Measurements from ENCODE around the gene RNPEP. TPM values are rescaled to one million over a fixed set of nuclear protein-coding genes. Genes with fewer than 3 reads are reported as not detected.
A peak's percentile ranks its signal among the peaks of the same experiment; 100 is the strongest.

Gene RNPEP
- polyA plus RNA-seq, 1 experiment, result 89.0 TPM

DNA sequence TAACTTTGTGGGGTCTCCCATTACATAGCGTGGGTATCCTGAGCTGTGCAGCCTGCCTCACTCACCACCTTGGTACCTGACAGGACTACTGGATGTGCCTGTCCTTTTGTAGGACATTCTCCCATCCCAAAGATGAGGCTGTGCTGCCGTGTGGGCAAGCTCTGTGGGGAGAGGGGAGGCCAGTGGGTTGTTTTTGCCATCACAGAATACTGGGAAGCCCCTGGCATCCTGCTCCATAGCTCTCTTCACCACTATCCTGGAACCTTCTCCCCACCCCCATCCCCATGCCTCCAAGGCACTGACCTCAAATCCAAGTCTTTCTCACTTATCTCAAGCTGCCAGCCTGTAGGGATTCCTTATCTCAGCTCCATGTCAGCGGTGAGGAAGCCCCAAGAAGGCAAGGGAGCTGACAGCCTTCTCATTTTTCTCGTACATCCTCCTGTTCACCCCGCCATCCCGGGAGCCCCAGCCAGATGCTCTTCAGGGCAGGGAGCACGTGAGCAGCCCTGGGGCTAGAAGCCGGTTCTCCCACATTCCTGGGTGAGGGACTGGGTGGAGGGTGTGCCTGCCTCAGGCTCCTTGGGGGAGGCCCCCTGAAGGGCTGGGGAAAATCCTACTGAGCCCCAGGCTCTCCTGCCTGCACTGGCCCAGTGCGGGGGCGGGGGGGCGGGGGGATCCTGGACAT lies 25.5 kb downstream of the RNPEP start:
- no peaks in the 10 kb centered on the region; the same call in 1 of the 2 replicates for H3K9me3 ChIP-seq (ENCODE audit: control insufficient read depth, insufficient read depth, low read length)
- TF ChIP-seq, protein P1, sequence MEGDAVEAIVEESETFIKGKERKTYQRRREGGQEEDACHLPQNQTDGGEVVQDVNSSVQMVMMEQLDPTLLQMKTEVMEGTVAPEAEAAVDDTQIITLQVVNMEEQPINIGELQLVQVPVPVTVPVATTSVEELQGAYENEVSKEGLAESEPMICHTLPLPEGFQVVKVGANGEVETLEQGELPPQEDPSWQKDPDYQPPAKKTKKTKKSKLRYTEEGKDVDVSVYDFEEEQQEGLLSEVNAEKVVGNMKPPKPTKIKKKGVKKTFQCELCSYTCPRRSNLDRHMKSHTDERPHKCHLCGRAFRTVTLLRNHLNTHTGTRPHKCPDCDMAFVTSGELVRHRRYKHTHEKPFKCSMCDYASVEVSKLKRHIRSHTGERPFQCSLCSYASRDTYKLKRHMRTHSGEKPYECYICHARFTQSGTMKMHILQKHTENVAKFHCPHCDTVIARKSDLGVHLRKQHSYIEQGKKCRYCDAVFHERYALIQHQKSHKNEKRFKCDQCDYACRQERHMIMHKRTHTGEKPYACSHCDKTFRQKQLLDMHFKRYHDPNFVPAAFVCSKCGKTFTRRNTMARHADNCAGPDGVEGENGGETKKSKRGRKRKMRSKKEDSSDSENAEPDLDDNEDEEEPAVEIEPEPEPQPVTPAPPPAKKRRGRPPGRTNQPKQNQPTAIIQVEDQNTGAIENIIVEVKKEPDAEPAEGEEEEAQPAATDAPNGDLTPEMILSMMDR (IDR thresholded peaks at IDR 0.05; ENCODE audit: low read depth, low read length), result no peak
- CTCF ChIA-PET, result interaction anchor here (0.6 to 13.5 kb wide), 10 partner anchors 8 to 127 kb away, joined by 3 to 163 read pairs (median 6); partner anchors contain the start of genes GPR37L1 and RNPEP
- no peak for DNase-seq (ENCODE audit: low read depth, low spot score)
- no peak overlapping the region for H3K27ac ChIP-seq (ENCODE audit: low read depth, low read length)
- POLR2A ChIA-PET, result interaction anchor here (0.5 to 0.7 kb wide), 2 partner anchors 58 to 130 kb away, joined by 3 read pairs; no protein-coding TSS in a partner anchor
- H3K27me3 ChIP-seq (ENCODE audit: control insufficient read depth, insufficient read depth, low read length), result peaks cover 8% of the 10 kb centered on the region
- H3K4me3 ChIP-seq (ENCODE audit: low read depth, low read length), result no peak overlapping the region

DNA sequence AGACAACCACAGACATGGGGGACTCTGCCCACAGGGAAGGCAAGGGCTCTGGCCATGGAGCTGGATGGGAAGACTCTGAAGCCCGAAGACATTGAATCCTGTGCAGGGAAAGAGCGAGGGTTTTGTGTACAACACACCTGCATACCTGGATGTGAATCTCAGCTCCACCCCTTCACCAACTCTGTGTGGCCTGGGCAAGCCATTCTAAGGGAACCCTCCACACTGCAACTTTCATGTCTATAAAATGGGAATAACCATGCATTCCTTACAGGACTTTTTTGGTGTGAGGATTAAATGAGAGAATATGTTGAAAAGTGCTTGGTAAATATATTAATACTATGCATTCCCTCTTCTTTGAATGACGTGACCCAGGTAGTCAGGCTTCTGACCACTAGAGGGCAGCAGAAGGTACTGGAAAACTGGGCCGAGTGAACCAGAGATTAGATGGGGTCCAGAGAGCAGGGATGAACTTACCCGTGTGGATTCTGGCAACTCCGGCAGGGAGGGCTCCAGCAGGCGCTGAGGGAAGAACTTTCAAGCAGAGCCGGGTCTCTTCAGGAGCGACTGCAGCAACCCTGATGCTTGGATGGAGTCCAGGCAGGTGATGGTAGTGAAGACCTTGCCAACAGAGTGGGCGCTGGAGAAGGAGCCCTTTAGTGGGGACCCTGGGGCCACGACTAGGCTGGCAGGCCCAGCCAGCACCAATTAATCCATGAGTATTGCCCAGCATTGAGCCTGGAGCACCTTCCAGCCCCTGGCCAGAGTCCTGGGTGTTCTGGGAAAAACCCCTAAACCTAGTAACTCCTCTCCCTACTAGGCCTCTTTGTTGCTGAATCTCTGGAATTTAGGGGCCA lies 27.1 kb downstream of the RNPEP start:
- Histone ChIP-seq H3K27me3 (ENCODE audit: control insufficient read depth, insufficient read depth, low read length) (peaks cover 10% of the 10 kb centered on the region), H3K4me3 (ENCODE audit: low read depth, low read length) (no peak overlapping the region), H3K27ac (ENCODE audit: low read depth, low read length) (no peak overlapping the region), H3K9me3 (ENCODE audit: control insufficient read depth, insufficient read depth, low read length) (no peaks in the 10 kb centered on the region; the same call in 1 of the 2 replicates)
- POLR2A ChIA-PET, result no interaction called here
- peak; percentile 55 for DNase-seq (ENCODE audit: low read depth, low spot score)
- CTCF ChIA-PET, result interaction anchor here (0.5 to 13.5 kb wide), 12 partner anchors 10 to 126 kb away, joined by 3 to 163 read pairs (median 6); partner anchors contain the start of gene GPR37L1
- TF ChIP-seq, protein P1 (IDR thresholded peaks at IDR 0.05; ENCODE audit: low read depth, low read length), result peak; percentile 90

DNA sequence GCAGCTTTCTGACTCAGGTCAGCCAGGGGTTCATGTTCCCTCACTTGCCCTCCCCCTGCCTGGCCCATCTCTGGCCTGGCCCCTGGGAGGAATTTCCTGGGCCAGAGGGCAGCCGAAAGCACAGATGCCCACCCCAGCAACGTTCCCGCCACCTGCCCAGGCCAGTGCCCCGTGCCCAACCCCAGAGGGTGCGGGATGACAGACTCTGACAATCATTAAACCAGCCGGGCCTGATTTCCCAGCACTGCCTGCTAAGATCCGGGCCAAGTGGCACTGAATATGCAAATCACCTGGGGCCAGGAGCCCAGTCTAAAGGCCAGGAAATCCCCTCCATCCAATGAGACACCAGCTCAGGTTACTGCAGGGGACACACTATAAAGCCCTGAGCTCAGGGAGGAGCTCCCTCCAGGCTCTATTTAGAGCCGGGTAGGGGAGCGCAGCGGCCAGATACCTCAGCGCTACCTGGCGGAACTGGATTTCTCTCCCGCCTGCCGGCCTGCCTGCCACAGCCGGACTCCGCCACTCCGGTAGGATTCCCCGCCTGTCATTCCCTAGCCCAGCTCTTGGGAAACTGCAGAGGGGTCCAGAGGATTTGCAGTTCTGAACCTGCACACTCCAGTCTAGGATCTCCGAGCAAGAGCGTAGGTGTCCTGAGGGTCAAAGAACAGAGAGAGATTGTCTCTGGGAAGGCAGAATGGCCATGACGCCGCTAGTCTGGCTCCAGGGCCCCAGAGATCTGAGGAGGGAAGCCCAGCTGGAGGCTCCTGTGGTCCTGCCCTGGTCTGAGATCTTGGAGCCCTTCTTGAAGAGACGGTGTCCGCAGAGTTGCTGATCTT lies 27.9 kb downstream of the RNPEP start, which contains the start of gene ELF3:
ELF3 (plus strand) TSS at position 408 of the 836 bp plus-strand sequence. CDS start 550 bp downstream, outside the sequence.
- Histone ChIP-seq H3K27me3 (ENCODE audit: control insufficient read depth, insufficient read depth, low read length) (peaks cover 10% of the 10 kb centered on the region), H3K4me3 (ENCODE audit: low read depth, low read length) (no peak within 1 kb of the TSS), H3K9me3 (ENCODE audit: control insufficient read depth, insufficient read depth, low read length) (no peaks in the 10 kb centered on the region; the same call in 1 of the 2 replicates), H3K27ac (ENCODE audit: low read depth, low read length) (no peak within 1 kb of the TSS)
- CTCF ChIA-PET, result interaction anchor here (0.7 to 13.5 kb wide), 6 partner anchors 10 to 125 kb away, joined by 3 to 163 read pairs (median 10); partner anchors contain the start of gene GPR37L1
- TF ChIP-seq, protein P1 (IDR thresholded peaks at IDR 0.05; ENCODE audit: low read depth, low read length), result no peak
- POLR2A ChIA-PET, result no interaction called here
- no peak for DNase-seq (ENCODE audit: low read depth, low spot score)

- Histone ChIP-seq H3K27ac (ENCODE audit: low read depth, low read length) (no peak overlapping the region), H3K27me3 (ENCODE audit: control insufficient read depth, insufficient read depth, low read length) (peaks cover 10% of the 10 kb centered on the region), H3K9me3 (ENCODE audit: control insufficient read depth, insufficient read depth, low read length) (no peaks in the 10 kb centered on the region; the same call in 1 of the 2 replicates), H3K4me3 (ENCODE audit: low read depth, low read length) (no peak overlapping the region)
- CTCF ChIA-PET, result interaction anchor here (1.3 to 13.5 kb wide), 4 partner anchors 12 to 123 kb away, joined by 6 to 163 read pairs (median 14); partner anchors contain the start of gene GPR37L1
- DNase-seq (ENCODE audit: low read depth, low spot score), result no peak
- POLR2A ChIA-PET, result no interaction called here
- TF ChIP-seq, protein P1 (IDR thresholded peaks at IDR 0.05; ENCODE audit: low read depth, low read length), result no peak
Measured at GRCh38 chr1:202011994-202012393, 29.5 kb downstream of the RNPEP start.

Measured in AG04450 (cell line).